Right lobe of liver (tissue), 6 donors: ENCODE data around the gene AIMP1. TPM values are rescaled to one million over a fixed set of nuclear protein-coding genes. Genes with fewer than 3 reads are reported as not detected.

Experiments
- ATAC-seq, 4 donors: fragments of 200-7000 bp; cut with Tn5 transposase; one replicate each; pipeline ENCODE4 v1.9.1; 2020; ENCODE audit warnings: mild to moderate bottlenecking in 4 of 4, moderate library complexity in 4 of 4
- DNase-seq, 3 donors: peaks; one replicate each; pipeline ENCODE4 v3.0.0-alpha.2; 2020
- H3K27ac ChIP-seq, 3 donors: fragments of 200-600 bp; one replicate each; pipeline ENCODE4 v1.8.0; 2022
- H3K27me3 ChIP-seq, 2 donors: fragments of 200-600 bp; one replicate each; pipeline ENCODE4 v1.8.0; 2022
- H3K36me3 ChIP-seq, 4 donors: fragments of 200-600 bp; sonication (generic) in 1 of 4; one replicate each; pipeline versions ENCODE4 v1.5.1 to v1.8.0; 2017 to 2022; ENCODE audit warnings: control low read depth in 1 of 4
- H3K4me1 ChIP-seq, 4 donors: fragments of 200-600 bp; sonication (generic) in 1 of 4; one replicate each; pipeline versions ENCODE4 v1.5.1 to v1.8.0; 2017 to 2022; ENCODE audit warnings: control low read depth in 1 of 4
- H3K4me3 ChIP-seq, 3 donors: fragments of 200-600 bp; one replicate each; pipeline ENCODE4 v1.8.0; 2022
- H3K9me3 ChIP-seq, 4 donors: fragments of 200-600 bp; sonication (generic) in 1 of 4; one replicate each; pipeline versions ENCODE4 v1.5.1 to v1.8.0; 2017 to 2022; ENCODE audit warnings: control low read depth in 1 of 4
- POLR2A ChIP-seq: fragments of 450-650 bp; IDR thresholded peaks from one replicate; pipeline ENCODE4 v1.6.1; 2017; ENCODE audit warnings: antibody characterized with exemption, mild to moderate bottlenecking
- WGBS: methylation state at CpG from one replicate; pipeline ENCODE4 v1.1.6; 2018; ENCODE audit warnings: low coverage, low lambda C conversion rate; ENCODE audit not compliant: insufficient coverage; ENCODE audit errors: missing lambda C conversion rate; 5-methylcytosine and 5-hydroxymethylcytosine counted together
- intact Hi-C, 2 donors: fragments of 100-400 bp; cut with DNase I; formaldehyde crosslinking; loops; one replicate each; pipeline versions ENCODE4 v1.11.2 to v1.14.1; 2022
- total RNA-seq, 6 experiments: library from RNA; depleted of rRNA in 2 of 6; stranded (reverse); fragments of >200 nt in 2 of 6; fragmentation: NEBNext Ultra II Directional in 3 of 6; extraction: Animal tissue kit (Norgen Biotek cat#: 25700) in 3 of 6; gene quantifications; one replicate each; pipeline versions ENCODE4 v1.1.0 to v1.2.4, GENCODE V29; 2016 to 2023
- TF ChIP-seq, protein P1 (sequence below), 4 donors: fragments of 200-600 bp in 3 of 4; fragments of 450-650 bp in 1 of 4; IDR thresholded peaks; one replicate each; pipeline versions ENCODE4 v1.5.1 to v1.8.0; 2016 to 2022; ENCODE audit warnings: antibody characterized with exemption in 4 of 4, mild to moderate bottlenecking in 2 of 4
- donor health status: DM: no; HTN: yes; CAD: no.
- donor health status: DM: no; HTN: no; CAD: no.
- donor health status: DM: no; HTN: no; CAD: no.
- donor health status: DM: no; HTN: yes; CAD: no.
- donor health status: DM: no; HTN: yes; CAD: no.

Gene AIMP1
- total RNA-seq, 6 experiments from 2014 or later: 15.0 to 21.2 (median 16.7) TPM

DNA sequence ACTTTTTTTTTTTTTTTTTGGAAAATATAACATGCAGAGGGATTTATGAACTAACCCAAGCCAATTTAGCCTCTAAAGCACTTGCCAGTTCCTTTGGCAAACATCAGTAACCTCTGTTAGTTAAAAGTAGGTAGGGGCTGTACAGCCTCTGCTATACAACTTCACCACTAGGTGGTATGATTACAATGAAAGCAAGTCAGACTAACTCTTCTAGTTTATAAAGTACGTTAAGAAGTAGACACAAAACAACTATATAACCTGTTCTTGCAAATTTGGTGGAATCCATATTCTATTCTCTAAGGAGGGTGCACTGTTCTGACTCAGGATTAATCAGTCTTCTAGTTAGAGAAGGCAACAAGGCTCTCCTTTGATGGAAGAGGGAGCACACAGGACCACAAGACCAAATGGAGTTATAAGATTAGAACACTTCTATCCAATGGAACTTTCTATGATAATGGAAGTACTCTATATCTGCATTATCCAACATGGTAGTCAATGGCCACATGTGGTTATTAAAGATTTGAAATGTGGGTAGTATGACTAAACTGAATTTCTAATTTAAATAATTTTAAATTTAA is 12.8 kb downstream of the AIMP1 start:
- intact Hi-C loops: no loop called here
- TF ChIP-seq, protein P1, sequence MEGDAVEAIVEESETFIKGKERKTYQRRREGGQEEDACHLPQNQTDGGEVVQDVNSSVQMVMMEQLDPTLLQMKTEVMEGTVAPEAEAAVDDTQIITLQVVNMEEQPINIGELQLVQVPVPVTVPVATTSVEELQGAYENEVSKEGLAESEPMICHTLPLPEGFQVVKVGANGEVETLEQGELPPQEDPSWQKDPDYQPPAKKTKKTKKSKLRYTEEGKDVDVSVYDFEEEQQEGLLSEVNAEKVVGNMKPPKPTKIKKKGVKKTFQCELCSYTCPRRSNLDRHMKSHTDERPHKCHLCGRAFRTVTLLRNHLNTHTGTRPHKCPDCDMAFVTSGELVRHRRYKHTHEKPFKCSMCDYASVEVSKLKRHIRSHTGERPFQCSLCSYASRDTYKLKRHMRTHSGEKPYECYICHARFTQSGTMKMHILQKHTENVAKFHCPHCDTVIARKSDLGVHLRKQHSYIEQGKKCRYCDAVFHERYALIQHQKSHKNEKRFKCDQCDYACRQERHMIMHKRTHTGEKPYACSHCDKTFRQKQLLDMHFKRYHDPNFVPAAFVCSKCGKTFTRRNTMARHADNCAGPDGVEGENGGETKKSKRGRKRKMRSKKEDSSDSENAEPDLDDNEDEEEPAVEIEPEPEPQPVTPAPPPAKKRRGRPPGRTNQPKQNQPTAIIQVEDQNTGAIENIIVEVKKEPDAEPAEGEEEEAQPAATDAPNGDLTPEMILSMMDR (IDR thresholded peaks at IDR 0.05): peak; percentile 57 to 72 (median 67)
- no peak for TF ChIP-seq POLR2A
- Histone ChIP-seq H3K27ac (no peak overlapping the region), H3K4me1 (peaks cover 0 to 11% (median 0%) of the 10 kb centered on the region in 4 donors), H3K36me3 (peaks cover 0 to 56% (median 19%) of the 10 kb centered on the region in 4 donors), H3K4me3 (no peak overlapping the region), H3K27me3 (no peaks in the 10 kb centered on the region), H3K9me3 (no peaks in the 10 kb centered on the region)
- DNase-seq (no peak), ATAC-seq (peak; percentile 91 to 96 (median 94))
- 19% methylated on average over 1 of the region's 1 CpG for WGBS

DNA sequence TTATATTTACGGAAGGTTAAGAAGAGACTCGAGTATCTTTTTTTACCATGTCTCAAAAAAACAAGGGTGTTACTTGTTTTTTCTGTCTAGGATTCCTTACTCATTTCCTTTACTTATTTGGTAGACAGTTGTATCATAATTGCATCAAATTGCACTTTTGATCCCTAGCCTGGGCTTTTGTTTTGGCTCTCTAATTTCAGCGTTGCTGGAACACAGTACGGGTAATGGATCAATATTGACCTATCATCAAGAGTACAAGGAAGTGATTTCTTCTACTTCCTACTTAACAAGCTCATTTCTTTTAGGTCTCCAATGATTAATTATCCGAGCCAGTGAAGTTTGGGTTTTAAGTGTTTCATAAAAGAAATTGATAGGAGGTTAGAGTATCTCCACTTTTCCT is 16.8 kb downstream of the AIMP1 start:
- no peak for DNase-seq
- Histone ChIP-seq H3K27ac (peak overlapping the region in 2 of 3 donors; percentile 33 to 43), H3K9me3 (no peaks in the 10 kb centered on the region), H3K4me1 (peaks cover 0 to 11% (median 0%) of the 10 kb centered on the region in 4 donors), H3K4me3 (no peak overlapping the region), H3K27me3 (no peaks in the 10 kb centered on the region), H3K36me3 (peaks cover 10 to 49% (median 18%) of the 10 kb centered on the region in 4 donors)
- no peak for TF ChIP-seq POLR2A
- TF ChIP-seq, protein P1 (IDR thresholded peaks at IDR 0.05): no peak
- intact Hi-C loops: no loop called here
- peak; percentile 86 to 95 (median 93) for ATAC-seq
- WGBS: 19% methylated on average over 5 of the region's 5 CpGs

DNA sequence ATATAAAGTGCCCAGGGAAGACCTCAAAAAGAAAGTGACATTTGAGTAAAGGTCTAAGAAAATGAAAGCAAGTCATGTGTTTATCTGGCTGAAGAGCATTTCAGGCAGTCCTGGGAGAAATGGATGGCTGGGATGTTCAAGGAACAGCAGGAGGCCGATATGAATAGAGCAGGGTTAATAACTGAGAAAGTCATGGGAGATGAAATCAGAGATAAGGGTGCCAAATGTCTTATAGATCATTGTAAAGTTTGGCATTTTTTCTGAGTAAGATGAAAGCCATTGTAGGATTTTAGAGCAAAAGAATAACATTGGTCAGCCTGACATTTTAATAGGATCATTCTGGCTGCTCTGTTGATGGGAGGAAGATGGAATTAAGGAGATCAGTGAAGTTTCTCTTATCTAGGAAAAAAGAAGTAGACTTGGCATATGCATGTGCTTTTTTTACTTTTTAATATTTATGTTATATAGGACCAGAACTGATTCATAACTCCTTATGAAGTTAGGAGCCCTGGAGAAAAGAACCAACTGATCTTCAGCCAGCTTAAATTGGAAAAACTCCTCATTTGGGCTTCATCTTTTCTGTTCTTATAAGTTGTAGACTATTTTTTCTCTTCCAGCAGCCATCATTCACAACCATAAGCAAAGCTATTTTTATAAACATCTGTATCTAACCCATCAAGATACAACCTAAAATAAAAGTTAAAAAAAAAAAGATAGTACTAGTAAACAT is 18.6 kb downstream of the AIMP1 start:
- 100% methylated on average over 1 of the region's 1 CpG for WGBS
- ATAC-seq: no peak
- no peak for DNase-seq
- Histone ChIP-seq H3K27ac (no peak overlapping the region), H3K9me3 (no peaks in the 10 kb centered on the region), H3K4me3 (no peak overlapping the region), H3K4me1 (peaks cover 0 to 11% (median 0%) of the 10 kb centered on the region in 4 donors), H3K36me3 (peaks cover 10 to 43% (median 15%) of the 10 kb centered on the region in 4 donors), H3K27me3 (no peaks in the 10 kb centered on the region)
- intact Hi-C loops: no loop called here
- no peak for TF ChIP-seq POLR2A
- TF ChIP-seq, protein P1 (IDR thresholded peaks at IDR 0.05): no peak

DNA sequence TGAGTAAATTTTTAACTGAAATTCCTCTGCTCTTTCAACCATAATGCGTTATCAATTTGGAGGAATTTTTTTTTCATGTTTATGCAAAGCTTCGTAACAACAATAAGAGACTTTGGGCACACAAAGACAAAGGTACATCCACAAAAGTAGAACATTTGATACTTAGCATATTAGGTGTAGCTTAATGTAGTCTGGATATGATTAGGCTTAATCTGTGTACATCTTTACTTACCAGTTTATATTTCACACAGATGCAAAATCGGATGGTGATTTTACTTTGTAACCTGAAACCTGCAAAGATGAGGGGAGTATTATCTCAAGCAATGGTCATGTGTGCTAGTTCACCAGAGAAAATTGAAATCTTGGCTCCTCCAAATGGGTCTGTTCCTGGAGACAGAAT is 20.3 kb downstream of the AIMP1 start:
- no peak for DNase-seq
- peaks cover 0 to 11% (median 0%) of the 10 kb centered on the region in 4 donors for H3K4me1 ChIP-seq
- H3K27ac ChIP-seq: no peak overlapping the region
- 98% methylated on average over 3 of the region's 3 CpGs for WGBS
- TF ChIP-seq POLR2A: no peak
- TF ChIP-seq, protein P1 (IDR thresholded peaks at IDR 0.05): no peak
- peaks cover 10 to 30% (median 14%) of the 10 kb centered on the region in 4 donors for H3K36me3 ChIP-seq
- no peak overlapping the region for H3K4me3 ChIP-seq
- H3K9me3 ChIP-seq: no peaks in the 10 kb centered on the region
- ATAC-seq: no peak
- intact Hi-C loops: no loop called here
- H3K27me3 ChIP-seq: no peaks in the 10 kb centered on the region
